ENCODE data around the gene SKIC2. TPM values are rescaled to one million over a fixed set of nuclear protein-coding genes. Genes with fewer than 3 reads are reported as not detected.

SKIC2 gene
- total RNA-seq, 1 experiment from 2014 or later, result 81.8 TPM

- H3K27ac Mint-ChIP-seq, result no peak within 1 kb of the TSS
- DNase-seq (ENCODE audit: low spot score) (no peak), ATAC-seq (no peak)
- peaks cover 17% of the 10 kb centered on the region for H3K27me3 Mint-ChIP-seq (ENCODE audit: low read depth)
- H3K36me3 Mint-ChIP-seq, result no peaks in the 10 kb centered on the region
- ChIA-PET POLR2A (no interaction called here), CTCF (interaction anchor here (1.7 kb wide), 1 partner anchor 25 kb away, joined by 5 read pairs; no protein-coding TSS in a partner anchor)
- H3K4me3 Mint-ChIP-seq, result no peak within 1 kb of the TSS
- H3K9me3 Mint-ChIP-seq, result peaks cover 5% of the 10 kb centered on the region
- TF ChIP-seq RORB (CRISPR knock-in tag; IDR thresholded peaks at IDR 0.05) (no peak), NFATC4 (CRISPR knock-in tag; IDR thresholded peaks at IDR 0.05) (no peak), JAZF1 (CRISPR knock-in tag; IDR thresholded peaks at IDR 0.05) (no peak), GABPB1 (CRISPR knock-in tag; IDR thresholded peaks at IDR 0.05) (peak; percentile 87), ESRRA (CRISPR knock-in tag; IDR thresholded peaks at IDR 0.05; ENCODE audit: borderline replicate concordance) (no peak), NFE2L1 (CRISPR knock-in tag; IDR thresholded peaks at IDR 0.05) (no peak)
- TF ChIP-seq, protein P1, sequence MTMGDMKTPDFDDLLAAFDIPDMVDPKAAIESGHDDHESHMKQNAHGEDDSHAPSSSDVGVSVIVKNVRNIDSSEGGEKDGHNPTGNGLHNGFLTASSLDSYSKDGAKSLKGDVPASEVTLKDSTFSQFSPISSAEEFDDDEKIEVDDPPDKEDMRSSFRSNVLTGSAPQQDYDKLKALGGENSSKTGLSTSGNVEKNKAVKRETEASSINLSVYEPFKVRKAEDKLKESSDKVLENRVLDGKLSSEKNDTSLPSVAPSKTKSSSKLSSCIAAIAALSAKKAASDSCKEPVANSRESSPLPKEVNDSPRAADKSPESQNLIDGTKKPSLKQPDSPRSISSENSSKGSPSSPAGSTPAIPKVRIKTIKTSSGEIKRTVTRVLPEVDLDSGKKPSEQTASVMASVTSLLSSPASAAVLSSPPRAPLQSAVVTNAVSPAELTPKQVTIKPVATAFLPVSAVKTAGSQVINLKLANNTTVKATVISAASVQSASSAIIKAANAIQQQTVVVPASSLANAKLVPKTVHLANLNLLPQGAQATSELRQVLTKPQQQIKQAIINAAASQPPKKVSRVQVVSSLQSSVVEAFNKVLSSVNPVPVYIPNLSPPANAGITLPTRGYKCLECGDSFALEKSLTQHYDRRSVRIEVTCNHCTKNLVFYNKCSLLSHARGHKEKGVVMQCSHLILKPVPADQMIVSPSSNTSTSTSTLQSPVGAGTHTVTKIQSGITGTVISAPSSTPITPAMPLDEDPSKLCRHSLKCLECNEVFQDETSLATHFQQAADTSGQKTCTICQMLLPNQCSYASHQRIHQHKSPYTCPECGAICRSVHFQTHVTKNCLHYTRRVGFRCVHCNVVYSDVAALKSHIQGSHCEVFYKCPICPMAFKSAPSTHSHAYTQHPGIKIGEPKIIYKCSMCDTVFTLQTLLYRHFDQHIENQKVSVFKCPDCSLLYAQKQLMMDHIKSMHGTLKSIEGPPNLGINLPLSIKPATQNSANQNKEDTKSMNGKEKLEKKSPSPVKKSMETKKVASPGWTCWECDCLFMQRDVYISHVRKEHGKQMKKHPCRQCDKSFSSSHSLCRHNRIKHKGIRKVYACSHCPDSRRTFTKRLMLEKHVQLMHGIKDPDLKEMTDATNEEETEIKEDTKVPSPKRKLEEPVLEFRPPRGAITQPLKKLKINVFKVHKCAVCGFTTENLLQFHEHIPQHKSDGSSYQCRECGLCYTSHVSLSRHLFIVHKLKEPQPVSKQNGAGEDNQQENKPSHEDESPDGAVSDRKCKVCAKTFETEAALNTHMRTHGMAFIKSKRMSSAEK (CRISPR knock-in tag; IDR thresholded peaks at IDR 0.05; ENCODE audit: borderline replicate concordance), result no peak
- no peaks in the 10 kb centered on the region for H3K4me1 Mint-ChIP-seq
Measured at GRCh38 chr6:31927242-31927862, 31.6 kb upstream of the SKIC2 start, which contains the start of gene C2. TSS of gene C2 (plus strand) at chr6:31927717. CDS start at chr6:31927753, 36 bp downstream.

- ChIA-PET POLR2A (no interaction called here), CTCF (interaction anchor here (1.7 kb wide), 1 partner anchor 24 kb away, joined by 5 read pairs; no protein-coding TSS in a partner anchor)
- Mint-ChIP-seq H3K27me3 (ENCODE audit: low read depth) (peaks cover 20% of the 10 kb centered on the region), H3K9me3 (peaks cover 9% of the 10 kb centered on the region), H3K27ac (no peak overlapping the region), H3K36me3 (no peaks in the 10 kb centered on the region), H3K4me3 (no peak overlapping the region), H3K4me1 (no peaks in the 10 kb centered on the region)
- TF ChIP-seq, protein P2, sequence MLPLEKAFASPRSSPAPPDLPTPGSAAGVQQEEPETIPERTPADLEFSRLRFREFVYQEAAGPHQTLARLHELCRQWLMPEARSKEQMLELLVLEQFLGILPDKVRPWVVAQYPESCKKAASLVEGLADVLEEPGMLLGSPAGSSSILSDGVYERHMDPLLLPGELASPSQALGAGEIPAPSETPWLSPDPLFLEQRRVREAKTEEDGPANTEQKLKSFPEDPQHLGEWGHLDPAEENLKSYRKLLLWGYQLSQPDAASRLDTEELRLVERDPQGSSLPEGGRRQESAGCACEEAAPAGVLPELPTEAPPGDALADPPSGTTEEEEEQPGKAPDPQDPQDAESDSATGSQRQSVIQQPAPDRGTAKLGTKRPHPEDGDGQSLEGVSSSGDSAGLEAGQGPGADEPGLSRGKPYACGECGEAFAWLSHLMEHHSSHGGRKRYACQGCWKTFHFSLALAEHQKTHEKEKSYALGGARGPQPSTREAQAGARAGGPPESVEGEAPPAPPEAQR (CRISPR knock-in tag; IDR thresholded peaks at IDR 0.05), result no peak
- TF ChIP-seq, protein P3, sequence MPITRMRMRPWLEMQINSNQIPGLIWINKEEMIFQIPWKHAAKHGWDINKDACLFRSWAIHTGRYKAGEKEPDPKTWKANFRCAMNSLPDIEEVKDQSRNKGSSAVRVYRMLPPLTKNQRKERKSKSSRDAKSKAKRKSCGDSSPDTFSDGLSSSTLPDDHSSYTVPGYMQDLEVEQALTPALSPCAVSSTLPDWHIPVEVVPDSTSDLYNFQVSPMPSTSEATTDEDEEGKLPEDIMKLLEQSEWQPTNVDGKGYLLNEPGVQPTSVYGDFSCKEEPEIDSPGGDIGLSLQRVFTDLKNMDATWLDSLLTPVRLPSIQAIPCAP (CRISPR knock-in tag; IDR thresholded peaks at IDR 0.05), result no peak
- TF ChIP-seq ZNF219 (CRISPR knock-in tag; IDR thresholded peaks at IDR 0.05; ENCODE audit: borderline replicate concordance) (no peak), ZNF671 (CRISPR knock-in tag; IDR thresholded peaks at IDR 0.05) (no peak), GABPB1 (CRISPR knock-in tag; IDR thresholded peaks at IDR 0.05) (no peak), CDX4 (CRISPR knock-in tag; IDR thresholded peaks at IDR 0.05; ENCODE audit: borderline replicate concordance) (no peak)
- no peak for ATAC-seq
- DNase-seq (ENCODE audit: low spot score), result no peak
Measured at GRCh38 chr6:31927863-31928671, 30.9 kb upstream of the SKIC2 start.

- Mint-ChIP-seq H3K27ac (no peak overlapping the region), H3K4me3 (no peak overlapping the region), H3K4me1 (no peaks in the 10 kb centered on the region), H3K9me3 (peaks cover 13% of the 10 kb centered on the region), H3K36me3 (no peaks in the 10 kb centered on the region), H3K27me3 (ENCODE audit: low read depth) (peaks cover 26% of the 10 kb centered on the region)
- DNase-seq (ENCODE audit: low spot score) (no peak), ATAC-seq (no peak)
- CTCF ChIA-PET, result interaction anchor here (1.7 kb wide), 1 partner anchor 24 kb away, joined by 5 read pairs; no protein-coding TSS in a partner anchor
- POLR2A ChIA-PET, result no interaction called here
- TF ChIP-seq NR2C2 (CRISPR knock-in tag; IDR thresholded peaks at IDR 0.05) (no peak), MAX (CRISPR knock-in tag; IDR thresholded peaks at IDR 0.05) (no peak), TEAD4 (CRISPR knock-in tag; IDR thresholded peaks at IDR 0.05) (no peak), CBFB (CRISPR knock-in tag; IDR thresholded peaks at IDR 0.05; ENCODE audit: low read depth) (no peak), CREB1 (CRISPR knock-in tag; IDR thresholded peaks at IDR 0.05) (no peak), RELA (CRISPR knock-in tag; IDR thresholded peaks at IDR 0.05; ENCODE audit: borderline replicate concordance) (no peak)
- TF ChIP-seq, protein P3 (CRISPR knock-in tag; IDR thresholded peaks at IDR 0.05), result no peak
- TF ChIP-seq, protein P4, sequence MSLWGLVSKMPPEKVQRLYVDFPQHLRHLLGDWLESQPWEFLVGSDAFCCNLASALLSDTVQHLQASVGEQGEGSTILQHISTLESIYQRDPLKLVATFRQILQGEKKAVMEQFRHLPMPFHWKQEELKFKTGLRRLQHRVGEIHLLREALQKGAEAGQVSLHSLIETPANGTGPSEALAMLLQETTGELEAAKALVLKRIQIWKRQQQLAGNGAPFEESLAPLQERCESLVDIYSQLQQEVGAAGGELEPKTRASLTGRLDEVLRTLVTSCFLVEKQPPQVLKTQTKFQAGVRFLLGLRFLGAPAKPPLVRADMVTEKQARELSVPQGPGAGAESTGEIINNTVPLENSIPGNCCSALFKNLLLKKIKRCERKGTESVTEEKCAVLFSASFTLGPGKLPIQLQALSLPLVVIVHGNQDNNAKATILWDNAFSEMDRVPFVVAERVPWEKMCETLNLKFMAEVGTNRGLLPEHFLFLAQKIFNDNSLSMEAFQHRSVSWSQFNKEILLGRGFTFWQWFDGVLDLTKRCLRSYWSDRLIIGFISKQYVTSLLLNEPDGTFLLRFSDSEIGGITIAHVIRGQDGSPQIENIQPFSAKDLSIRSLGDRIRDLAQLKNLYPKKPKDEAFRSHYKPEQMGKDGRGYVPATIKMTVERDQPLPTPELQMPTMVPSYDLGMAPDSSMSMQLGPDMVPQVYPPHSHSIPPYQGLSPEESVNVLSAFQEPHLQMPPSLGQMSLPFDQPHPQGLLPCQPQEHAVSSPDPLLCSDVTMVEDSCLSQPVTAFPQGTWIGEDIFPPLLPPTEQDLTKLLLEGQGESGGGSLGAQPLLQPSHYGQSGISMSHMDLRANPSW (CRISPR knock-in tag; conservative IDR thresholded peaks at IDR 0.05; ENCODE audit: low read depth), result no peak
Measured at GRCh38 chr6:31928672-31928939, 30.4 kb upstream of the SKIC2 start.
